Body of pancreas (tissue), 4 donors: ENCODE measurements around the gene AKT3.

Source experiments
- POLR2A ChIP-seq, 3 donors: fragments of 450-650 bp; IDR thresholded peaks; one replicate each; pipeline ENCODE4 v1.6.1; 2016; ENCODE audit warnings: antibody characterized with exemption in 3 of 3, mild to moderate bottlenecking in 2 of 3
- TF ChIP-seq, protein P1 (sequence below), 7 experiments: fragments of 450-650 bp in 4 of 7; fragments of 200-600 bp in 3 of 7; sonication (generic) in 3 of 7; IDR thresholded peaks; one replicate each; pipeline ENCODE4 v1.5.1; 2016 to 2019; ENCODE audit warnings: antibody characterized with exemption in 7 of 7

DNA sequence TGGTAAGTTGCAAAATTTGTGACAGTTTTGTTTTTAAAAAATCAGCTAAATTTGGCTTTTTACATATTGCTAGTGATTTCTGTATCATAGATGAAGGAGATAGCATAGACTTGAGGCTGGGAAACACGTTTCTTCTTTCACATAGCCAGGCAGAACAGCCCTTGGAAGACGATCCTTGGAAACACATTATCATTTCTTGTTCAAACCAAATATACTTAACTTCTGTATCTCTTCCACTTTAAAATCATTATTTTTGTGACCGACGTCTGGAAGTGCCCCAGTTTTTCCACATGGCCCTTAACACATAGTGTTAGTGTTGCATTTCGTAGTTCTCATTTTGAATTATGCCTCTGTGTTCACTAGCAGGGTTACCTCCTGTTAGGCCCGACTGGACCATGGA lies 400.7 kb downstream of the AKT3 start:
- TF ChIP-seq, protein P1, sequence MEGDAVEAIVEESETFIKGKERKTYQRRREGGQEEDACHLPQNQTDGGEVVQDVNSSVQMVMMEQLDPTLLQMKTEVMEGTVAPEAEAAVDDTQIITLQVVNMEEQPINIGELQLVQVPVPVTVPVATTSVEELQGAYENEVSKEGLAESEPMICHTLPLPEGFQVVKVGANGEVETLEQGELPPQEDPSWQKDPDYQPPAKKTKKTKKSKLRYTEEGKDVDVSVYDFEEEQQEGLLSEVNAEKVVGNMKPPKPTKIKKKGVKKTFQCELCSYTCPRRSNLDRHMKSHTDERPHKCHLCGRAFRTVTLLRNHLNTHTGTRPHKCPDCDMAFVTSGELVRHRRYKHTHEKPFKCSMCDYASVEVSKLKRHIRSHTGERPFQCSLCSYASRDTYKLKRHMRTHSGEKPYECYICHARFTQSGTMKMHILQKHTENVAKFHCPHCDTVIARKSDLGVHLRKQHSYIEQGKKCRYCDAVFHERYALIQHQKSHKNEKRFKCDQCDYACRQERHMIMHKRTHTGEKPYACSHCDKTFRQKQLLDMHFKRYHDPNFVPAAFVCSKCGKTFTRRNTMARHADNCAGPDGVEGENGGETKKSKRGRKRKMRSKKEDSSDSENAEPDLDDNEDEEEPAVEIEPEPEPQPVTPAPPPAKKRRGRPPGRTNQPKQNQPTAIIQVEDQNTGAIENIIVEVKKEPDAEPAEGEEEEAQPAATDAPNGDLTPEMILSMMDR (IDR thresholded peaks at IDR 0.05) = no peak
- TF ChIP-seq POLR2A (IDR thresholded peaks at IDR 0.05) = no peak
